ENCODE data around the gene LGALS12.

LGALS12 gene

DNA sequence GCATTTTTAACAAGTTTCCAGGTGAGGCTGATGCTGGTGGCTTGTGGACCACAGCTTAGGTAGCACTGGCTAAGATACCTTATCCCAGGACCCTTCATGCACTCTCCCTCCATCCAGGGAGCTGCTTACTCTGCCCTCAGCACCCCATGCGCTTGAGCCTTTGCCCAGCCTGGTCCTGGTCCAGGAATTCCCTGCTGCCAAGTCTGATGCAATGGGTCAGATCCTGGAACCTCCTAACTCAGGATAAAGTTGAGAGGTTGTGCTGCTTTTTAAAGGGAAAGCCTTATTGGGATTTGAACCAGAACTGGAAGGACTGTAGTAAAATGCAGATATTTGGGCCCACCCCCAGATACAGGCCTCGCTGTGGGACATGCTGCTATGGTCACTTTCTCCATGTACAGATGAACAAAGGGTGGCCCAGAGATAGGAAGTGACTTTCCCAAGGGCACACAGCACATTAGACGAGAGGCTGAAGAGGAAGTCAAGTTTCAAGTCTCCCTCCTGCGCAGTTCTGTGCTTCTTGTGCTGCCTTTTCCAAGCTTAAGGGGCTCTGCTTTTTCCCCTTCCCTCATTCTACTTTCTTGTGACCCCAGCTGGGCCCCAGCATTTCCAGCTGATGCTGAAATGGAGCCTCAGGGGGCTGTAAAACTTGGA is 824 bp upstream of the LGALS12 start:
- TF ChIP-seq, protein P1, sequence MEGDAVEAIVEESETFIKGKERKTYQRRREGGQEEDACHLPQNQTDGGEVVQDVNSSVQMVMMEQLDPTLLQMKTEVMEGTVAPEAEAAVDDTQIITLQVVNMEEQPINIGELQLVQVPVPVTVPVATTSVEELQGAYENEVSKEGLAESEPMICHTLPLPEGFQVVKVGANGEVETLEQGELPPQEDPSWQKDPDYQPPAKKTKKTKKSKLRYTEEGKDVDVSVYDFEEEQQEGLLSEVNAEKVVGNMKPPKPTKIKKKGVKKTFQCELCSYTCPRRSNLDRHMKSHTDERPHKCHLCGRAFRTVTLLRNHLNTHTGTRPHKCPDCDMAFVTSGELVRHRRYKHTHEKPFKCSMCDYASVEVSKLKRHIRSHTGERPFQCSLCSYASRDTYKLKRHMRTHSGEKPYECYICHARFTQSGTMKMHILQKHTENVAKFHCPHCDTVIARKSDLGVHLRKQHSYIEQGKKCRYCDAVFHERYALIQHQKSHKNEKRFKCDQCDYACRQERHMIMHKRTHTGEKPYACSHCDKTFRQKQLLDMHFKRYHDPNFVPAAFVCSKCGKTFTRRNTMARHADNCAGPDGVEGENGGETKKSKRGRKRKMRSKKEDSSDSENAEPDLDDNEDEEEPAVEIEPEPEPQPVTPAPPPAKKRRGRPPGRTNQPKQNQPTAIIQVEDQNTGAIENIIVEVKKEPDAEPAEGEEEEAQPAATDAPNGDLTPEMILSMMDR (IDR thresholded peaks at IDR 0.05; ENCODE audit: low read depth, low read length, missing control alignments) = no peak
- Histone ChIP-seq H3K36me3 (replicated peaks) (no peaks in the 10 kb centered on the region), H3K27me3 (replicated peaks) (no peaks in the 10 kb centered on the region), H3K4me3 (ENCODE audit: low read depth, low read length) (no peak overlapping the region), H3K27ac (no peak overlapping the region)
- DNase-seq = no peak
- in situ Hi-C loops (cut with HindIII; ENCODE audit: low pct_ligation_motif_present, low sequenced_read_pairs) = no loop called here

DNA sequence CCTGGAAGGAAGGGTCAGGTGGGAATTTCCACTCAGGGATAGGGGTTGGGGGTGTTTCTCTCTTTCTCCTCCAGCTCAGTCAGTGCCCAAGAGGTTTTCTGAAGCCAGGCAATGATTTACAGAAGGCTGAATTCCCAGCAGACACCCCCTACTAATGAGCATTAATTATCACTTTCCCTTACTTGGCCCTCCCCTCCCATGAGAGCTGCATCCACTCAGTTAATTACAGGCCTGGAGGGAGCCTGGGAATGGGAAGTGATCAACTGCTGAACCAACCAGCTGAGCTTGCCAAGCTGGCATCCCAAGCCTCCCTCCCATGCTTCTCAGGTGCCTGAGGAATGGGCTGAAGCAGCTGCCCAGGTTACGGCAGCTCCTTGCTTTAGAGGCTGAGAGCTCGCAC is 992 bp downstream of the LGALS12 start:
- in situ Hi-C loops (cut with HindIII; ENCODE audit: low pct_ligation_motif_present, low sequenced_read_pairs) = no loop called here
- DNase-seq = no peak
- no peaks in the 10 kb centered on the region for H3K27me3 ChIP-seq (replicated peaks)
- no peak overlapping the region for H3K4me3 ChIP-seq (ENCODE audit: low read depth, low read length)
- TF ChIP-seq, protein P1 (IDR thresholded peaks at IDR 0.05; ENCODE audit: low read depth, low read length, missing control alignments) = no peak
- H3K36me3 ChIP-seq (replicated peaks) = no peaks in the 10 kb centered on the region
- no peak overlapping the region for H3K27ac ChIP-seq

DNA sequence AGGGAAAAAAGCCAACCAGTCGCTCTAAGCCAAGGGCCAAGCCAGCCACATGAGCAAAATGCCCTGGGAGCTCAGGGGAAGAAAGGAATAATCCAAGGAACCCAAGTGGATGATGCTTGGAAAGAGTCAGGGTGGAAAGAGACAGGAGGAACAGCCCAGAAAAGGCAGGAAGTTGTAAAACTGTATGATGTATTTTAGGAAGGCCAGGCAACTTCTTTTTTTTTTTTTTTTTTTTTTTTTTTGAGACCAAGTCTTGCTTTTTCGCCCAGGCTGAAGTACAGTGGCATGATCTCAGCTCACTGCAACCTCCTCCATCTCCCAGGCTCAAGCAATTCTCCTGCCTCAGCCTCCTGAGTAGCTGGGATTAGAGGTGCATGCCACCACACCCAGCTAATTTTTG is 1.6 kb downstream of the LGALS12 start:
- no peaks in the 10 kb centered on the region for H3K36me3 ChIP-seq (replicated peaks)
- DNase-seq = no peak
- TF ChIP-seq, protein P1 (IDR thresholded peaks at IDR 0.05; ENCODE audit: low read depth, low read length, missing control alignments) = no peak
- no peak overlapping the region for H3K27ac ChIP-seq
- H3K27me3 ChIP-seq (replicated peaks) = no peaks in the 10 kb centered on the region
- H3K4me3 ChIP-seq (ENCODE audit: low read depth, low read length) = no peak overlapping the region
- in situ Hi-C loops (cut with HindIII; ENCODE audit: low pct_ligation_motif_present, low sequenced_read_pairs) = no loop called here

DNA sequence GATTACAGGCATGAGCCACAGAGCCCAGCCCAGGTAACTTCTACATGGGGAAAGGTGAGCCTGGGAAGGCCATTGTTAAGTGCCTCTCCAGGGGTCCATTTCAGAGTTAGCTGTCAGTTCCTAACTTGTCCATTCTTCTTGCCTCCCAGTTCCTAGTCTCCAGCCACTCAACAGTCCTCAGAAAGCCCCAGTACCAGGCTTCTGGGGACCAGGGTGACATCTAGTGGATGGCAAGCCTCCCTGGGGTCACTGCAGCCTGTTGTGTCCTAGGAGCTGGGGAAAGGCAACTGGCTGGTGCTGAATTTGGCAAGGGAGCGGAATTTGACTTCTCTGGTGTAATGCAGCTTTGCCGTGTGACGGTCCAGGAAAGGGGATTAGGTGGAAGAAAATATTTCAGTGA is 2.1 kb downstream of the LGALS12 start:
- in situ Hi-C loops (cut with HindIII; ENCODE audit: low pct_ligation_motif_present, low sequenced_read_pairs) = no loop called here
- Histone ChIP-seq H3K27me3 (replicated peaks) (no peaks in the 10 kb centered on the region), H3K4me3 (ENCODE audit: low read depth, low read length) (no peak overlapping the region), H3K27ac (no peak overlapping the region), H3K36me3 (replicated peaks) (no peaks in the 10 kb centered on the region)
- TF ChIP-seq, protein P1 (IDR thresholded peaks at IDR 0.05; ENCODE audit: low read depth, low read length, missing control alignments) = peak; percentile 53
- DNase-seq = no peak

DNA sequence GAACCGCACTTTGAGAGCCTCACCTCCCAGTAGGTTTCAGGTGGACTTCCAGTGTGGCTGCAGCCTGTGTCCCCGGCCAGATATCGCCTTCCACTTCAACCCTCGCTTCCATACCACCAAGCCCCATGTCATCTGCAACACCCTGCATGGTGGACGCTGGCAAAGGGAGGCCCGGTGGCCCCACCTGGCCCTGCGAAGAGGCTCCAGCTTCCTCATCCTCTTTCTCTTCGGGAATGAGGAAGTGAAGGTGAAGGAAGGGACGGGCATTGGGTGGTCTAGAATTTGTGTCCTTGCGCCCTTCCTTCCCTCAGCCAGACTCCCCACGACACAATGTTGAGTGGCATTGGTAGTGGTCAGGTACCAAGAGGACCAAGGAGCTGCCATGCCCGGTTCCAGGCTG is 2.9 kb downstream of the LGALS12 start:
- no peaks in the 10 kb centered on the region for H3K27me3 ChIP-seq (replicated peaks)
- no peaks in the 10 kb centered on the region for H3K36me3 ChIP-seq (replicated peaks)
- H3K27ac ChIP-seq = no peak overlapping the region
- TF ChIP-seq, protein P1 (IDR thresholded peaks at IDR 0.05; ENCODE audit: low read depth, low read length, missing control alignments) = no peak
- in situ Hi-C loops (cut with HindIII; ENCODE audit: low pct_ligation_motif_present, low sequenced_read_pairs) = no loop called here
- no peak overlapping the region for H3K4me3 ChIP-seq (ENCODE audit: low read depth, low read length)
- no peak for DNase-seq

All from brain microvascular endothelial cell (primary cell).